Trophoblast cell (in vitro differentiated cells and primary cell): ENCODE measurements around the gene SAXO1.

Experiments
- DNase-seq, 2 donors: peaks; one replicate each; pipeline ENCODE4 v3.0.0-alpha.2; 2016
- H2AFZ ChIP-seq: 2 replicates; pipeline ENCODE4 v1.6.1; 2013; ENCODE audit warnings: low read length, moderate library complexity, mild to moderate bottlenecking; ENCODE audit not compliant: insufficient read depth, poor library complexity
- H2AK5ac ChIP-seq: 2 replicates; pipeline ENCODE4 v1.6.1; 2013; ENCODE audit warnings: mild to moderate bottlenecking, low read length
- H2BK120ac ChIP-seq: 2 replicates; pipeline ENCODE4 v1.6.1; 2013; ENCODE audit warnings: low read length, mild to moderate bottlenecking, moderate library complexity; ENCODE audit not compliant: insufficient read depth, poor library complexity
- H2BK12ac ChIP-seq: 2 replicates; pipeline ENCODE4 v1.6.1; 2013; ENCODE audit warnings: mild to moderate bottlenecking, low read length, moderate library complexity
- H2BK5ac ChIP-seq: 2 replicates; pipeline ENCODE4 v1.6.1; 2013; ENCODE audit warnings: low read length, low read depth, moderate library complexity, mild to moderate bottlenecking; ENCODE audit not compliant: poor library complexity
- H3K14ac ChIP-seq: 2 replicates; pipeline ENCODE4 v1.6.1; 2013; ENCODE audit warnings: mild to moderate bottlenecking, low read length
- H3K18ac ChIP-seq: 2 replicates; pipeline ENCODE4 v1.6.1; 2013; ENCODE audit warnings: mild to moderate bottlenecking, low read length
- H3K23ac ChIP-seq: 2 replicates; pipeline ENCODE4 v1.6.1; 2013; ENCODE audit warnings: low read length
- H3K27ac ChIP-seq: 2 replicates; pipeline ENCODE4 v1.5.1; 2013; ENCODE audit warnings: low read depth, mild to moderate bottlenecking, inconsistent platforms, low read length, moderate library complexity
- H3K27me3 ChIP-seq: 2 replicates; pipeline ENCODE4 v1.6.1; 2013; ENCODE audit warnings: inconsistent platforms, mild to moderate bottlenecking, low read length, moderate library complexity; ENCODE audit not compliant: insufficient read depth
- H3K36me3 ChIP-seq, 2 experiments: 1 replicate in 1 of 2; 2 replicates in 1 of 2; pipeline ENCODE4 v1.6.1; 2013; ENCODE audit warnings: low read length in 2 of 2, mild to moderate bottlenecking in 2 of 2, moderate library complexity in 1 of 2; ENCODE audit not compliant: insufficient read depth in 2 of 2, control insufficient read depth in 1 of 2
- H3K4ac ChIP-seq: 2 replicates; pipeline ENCODE4 v1.6.1; 2013; ENCODE audit warnings: low read depth, mild to moderate bottlenecking, low read length, moderate library complexity
- H3K4me1 ChIP-seq, 2 experiments: 1 replicate in 1 of 2; 2 replicates in 1 of 2; pipeline ENCODE4 v1.6.1; 2013; ENCODE audit warnings: low read length in 2 of 2, mild to moderate bottlenecking in 2 of 2, moderate library complexity in 1 of 2; ENCODE audit not compliant: insufficient read depth in 2 of 2, control insufficient read depth in 1 of 2
- H3K4me2 ChIP-seq: 2 replicates; pipeline ENCODE4 v1.6.1; 2013; ENCODE audit warnings: inconsistent platforms, mild to moderate bottlenecking, low read length, moderate library complexity
- H3K4me3 ChIP-seq: 2 replicates; pipeline ENCODE4 v1.5.1; 2013; ENCODE audit warnings: mild to moderate bottlenecking, low read depth, low read length, inconsistent platforms
- H3K79me1 ChIP-seq: one replicate; pipeline ENCODE4 v1.6.1; 2013; ENCODE audit warnings: low read length
- H3K79me2 ChIP-seq: 2 replicates; pipeline ENCODE4 v1.6.1; 2013; ENCODE audit warnings: low read length, mild to moderate bottlenecking; ENCODE audit not compliant: control insufficient read depth, insufficient read depth, poor library complexity
- H3K9ac ChIP-seq: 2 replicates; pipeline ENCODE4 v1.6.1; 2013; ENCODE audit warnings: mild to moderate bottlenecking, low read length
- H3K9me3 ChIP-seq: 2 replicates; pipeline ENCODE4 v1.6.1; 2013; ENCODE audit warnings: low read depth, mild to moderate bottlenecking, control low read depth, inconsistent platforms, low read length; ENCODE audit not compliant: insufficient read depth
- H4K12ac ChIP-seq: 2 replicates; pipeline ENCODE4 v1.6.1; 2013; ENCODE audit warnings: low read depth, mild to moderate bottlenecking, low read length, moderate library complexity
- H4K8ac ChIP-seq: 2 replicates; pipeline ENCODE4 v1.6.1; 2013; ENCODE audit warnings: low read depth, mild to moderate bottlenecking, low read length, moderate library complexity
- H4K91ac ChIP-seq: one replicate; pipeline ENCODE4 v1.6.1; 2013; ENCODE audit warnings: low read depth, mild to moderate bottlenecking, low read length, moderate library complexity
- WGBS: extraction: QIAGEN DNeasy Blood & Tissue Kit; methylation state at CpG from one replicate; pipeline ENCODE4 v1.1.7; 2013; ENCODE audit warnings: missing lambda C conversion rate; ENCODE audit not compliant: insufficient read length, insufficient coverage; ENCODE audit errors: extremely low coverage; 5-methylcytosine and 5-hydroxymethylcytosine counted together

SAXO1 gene

DNA sequence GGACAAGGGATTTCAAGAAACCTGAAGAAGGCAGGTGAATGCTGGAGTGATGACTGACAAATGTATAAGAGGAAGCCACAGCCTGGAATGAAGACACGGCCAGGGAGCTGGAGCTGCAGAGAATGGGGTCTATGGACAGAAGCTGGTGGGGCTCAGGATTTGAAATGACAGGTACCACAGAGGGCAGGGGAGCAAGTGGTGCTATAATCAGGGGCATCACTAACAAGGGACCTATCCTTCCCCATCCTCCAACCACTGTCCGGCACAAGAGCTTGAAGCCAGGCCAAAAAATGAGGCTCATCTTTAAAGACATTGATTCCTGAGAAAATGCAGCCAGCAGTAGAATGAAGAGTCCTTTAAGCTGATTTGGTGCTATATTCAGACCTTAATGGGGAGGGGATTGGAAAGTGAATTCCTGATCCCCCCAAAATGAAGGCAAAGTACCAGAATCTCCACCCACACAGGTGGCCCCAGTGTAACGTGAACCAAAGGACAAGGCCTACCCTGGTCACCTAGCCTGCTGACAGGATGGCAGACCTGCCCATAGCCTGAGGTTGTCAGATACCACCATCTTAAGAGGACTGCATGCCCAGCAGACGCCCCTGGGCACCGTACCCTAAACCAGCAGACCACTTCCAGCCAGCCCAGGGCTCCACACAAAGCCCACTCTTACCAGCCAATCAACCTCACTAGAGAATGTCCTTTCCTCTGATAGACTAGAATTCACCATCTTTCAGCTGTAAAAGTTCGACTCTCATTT, 109.2 kb downstream of the SAXO1 start:
- no peak overlapping the region for H4K8ac ChIP-seq
- H3K36me3 ChIP-seq, result no peaks in the 10 kb centered on the region
- H3K27me3 ChIP-seq, result no peaks in the 10 kb centered on the region
- no peak overlapping the region for H3K27ac ChIP-seq
- H2AFZ ChIP-seq, result no peak overlapping the region
- no peak overlapping the region for H3K4ac ChIP-seq
- no peak overlapping the region for H4K91ac ChIP-seq
- no peak overlapping the region for H2BK5ac ChIP-seq
- H4K12ac ChIP-seq, result no peak overlapping the region
- H2AK5ac ChIP-seq, result no peak overlapping the region
- H3K23ac ChIP-seq, result no peak overlapping the region
- no CpG with 5 or more reads among the region's 6 CpGs for WGBS
- no peaks in the 10 kb centered on the region for H3K79me2 ChIP-seq
- no peak overlapping the region for H3K4me3 ChIP-seq
- no peak overlapping the region for H3K9ac ChIP-seq
- no peak overlapping the region for H2BK12ac ChIP-seq
- DNase-seq, result no peak
- H3K4me1 ChIP-seq, result peaks cover 3 to 4% of the 10 kb centered on the region in 2 experiments
- H3K4me2 ChIP-seq, result no peak overlapping the region
- H3K18ac ChIP-seq, result no peak overlapping the region
- no peaks in the 10 kb centered on the region for H3K79me1 ChIP-seq
- H2BK120ac ChIP-seq, result no peak overlapping the region
- peaks cover 3% of the 10 kb centered on the region for H3K9me3 ChIP-seq
- no peak overlapping the region for H3K14ac ChIP-seq

DNA sequence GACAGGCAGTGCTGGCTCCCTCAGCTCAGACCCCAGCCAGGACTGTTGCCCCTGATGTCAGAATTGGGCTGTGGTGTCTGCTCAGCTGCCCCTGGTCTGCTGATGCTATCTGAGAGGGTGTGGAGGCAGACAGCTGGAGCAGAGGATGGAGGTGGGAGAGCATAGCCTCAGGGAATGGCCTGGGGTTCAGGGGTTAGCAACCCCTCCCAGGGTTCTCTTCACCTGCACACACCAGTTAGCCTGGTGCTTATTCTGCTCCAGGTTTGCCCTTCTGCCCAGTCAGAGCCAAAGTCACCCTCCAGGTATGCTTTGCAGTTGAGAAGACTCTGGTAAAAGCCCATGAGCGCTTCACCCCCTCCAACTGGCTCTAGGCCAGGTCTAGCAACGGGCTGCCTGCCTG, 109.8 kb downstream of the SAXO1 start:
- Histone ChIP-seq H2AK5ac (no peak overlapping the region), H3K23ac (no peak overlapping the region), H3K79me1 (no peaks in the 10 kb centered on the region), H3K18ac (no peak overlapping the region), H4K8ac (no peak overlapping the region), H3K4me1 (peaks cover 3 to 4% of the 10 kb centered on the region in 2 experiments), H2BK5ac (no peak overlapping the region), H3K4me2 (no peak overlapping the region), H4K91ac (no peak overlapping the region), H3K4me3 (no peak overlapping the region), H3K79me2 (no peaks in the 10 kb centered on the region), H3K9ac (no peak overlapping the region), H3K27ac (no peak overlapping the region), H3K14ac (no peak overlapping the region), H2BK12ac (no peak overlapping the region), H3K27me3 (no peaks in the 10 kb centered on the region), H3K9me3 (peaks cover under 1% of the 10 kb centered on the region), H3K36me3 (no peaks in the 10 kb centered on the region), H2AFZ (no peak overlapping the region), H3K4ac (no peak overlapping the region), H4K12ac (no peak overlapping the region), H2BK120ac (no peak overlapping the region)
- DNase-seq, result no peak
- no CpG with 5 or more reads among the region's 2 CpGs for WGBS

DNA sequence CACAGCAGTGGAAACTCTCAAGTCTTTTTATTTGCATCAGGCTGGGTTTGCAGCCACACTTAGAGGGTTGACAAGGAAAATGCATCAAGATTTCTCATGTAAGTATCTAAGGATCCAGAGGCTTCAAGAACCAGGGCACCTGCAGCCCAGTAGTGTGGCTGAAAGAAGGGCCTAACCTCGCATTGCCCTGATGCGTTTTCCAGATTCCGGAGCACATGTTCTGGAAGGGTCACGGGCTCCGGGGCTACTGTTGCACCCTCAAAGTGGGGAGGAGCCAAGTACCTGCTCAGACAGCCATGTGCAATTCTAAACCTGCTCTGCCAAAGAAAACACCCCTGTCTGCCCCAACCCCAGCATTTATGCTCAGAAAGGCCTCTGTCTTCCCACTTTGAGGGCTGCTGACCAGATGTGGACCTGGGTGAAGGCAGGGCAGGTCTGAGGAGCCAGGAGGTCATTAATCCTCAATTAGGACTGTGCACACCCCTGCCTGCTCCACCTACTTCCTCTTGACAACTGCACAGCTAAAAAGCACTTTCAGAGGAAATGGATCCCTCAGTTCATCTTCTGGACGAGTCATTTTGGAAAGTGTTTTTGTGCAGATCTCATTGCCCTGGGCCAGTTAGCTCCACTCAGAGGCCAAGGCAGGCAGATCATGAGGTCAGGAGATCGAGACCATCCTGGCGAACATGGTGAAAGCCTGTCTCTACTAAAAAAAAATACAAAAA, 110.7 kb downstream of the SAXO1 start:
- Histone ChIP-seq H3K9ac (no peak overlapping the region), H3K4ac (no peak overlapping the region), H3K4me1 (peaks cover 3 to 4% of the 10 kb centered on the region in 2 experiments), H3K36me3 (no peaks in the 10 kb centered on the region), H2AK5ac (no peak overlapping the region), H4K12ac (no peak overlapping the region), H4K91ac (no peak overlapping the region), H3K4me3 (no peak overlapping the region), H2BK5ac (no peak overlapping the region), H3K4me2 (no peak overlapping the region), H3K14ac (no peak overlapping the region), H2AFZ (no peak overlapping the region), H3K23ac (no peak overlapping the region), H3K9me3 (no peaks in the 10 kb centered on the region), H3K27ac (no peak overlapping the region), H3K18ac (no peak overlapping the region), H4K8ac (no peak overlapping the region), H3K27me3 (no peaks in the 10 kb centered on the region), H2BK120ac (no peak overlapping the region), H3K79me1 (no peaks in the 10 kb centered on the region), H2BK12ac (no peak overlapping the region), H3K79me2 (no peaks in the 10 kb centered on the region)
- no CpG with 5 or more reads among the region's 8 CpGs for WGBS
- no peak for DNase-seq

DNA sequence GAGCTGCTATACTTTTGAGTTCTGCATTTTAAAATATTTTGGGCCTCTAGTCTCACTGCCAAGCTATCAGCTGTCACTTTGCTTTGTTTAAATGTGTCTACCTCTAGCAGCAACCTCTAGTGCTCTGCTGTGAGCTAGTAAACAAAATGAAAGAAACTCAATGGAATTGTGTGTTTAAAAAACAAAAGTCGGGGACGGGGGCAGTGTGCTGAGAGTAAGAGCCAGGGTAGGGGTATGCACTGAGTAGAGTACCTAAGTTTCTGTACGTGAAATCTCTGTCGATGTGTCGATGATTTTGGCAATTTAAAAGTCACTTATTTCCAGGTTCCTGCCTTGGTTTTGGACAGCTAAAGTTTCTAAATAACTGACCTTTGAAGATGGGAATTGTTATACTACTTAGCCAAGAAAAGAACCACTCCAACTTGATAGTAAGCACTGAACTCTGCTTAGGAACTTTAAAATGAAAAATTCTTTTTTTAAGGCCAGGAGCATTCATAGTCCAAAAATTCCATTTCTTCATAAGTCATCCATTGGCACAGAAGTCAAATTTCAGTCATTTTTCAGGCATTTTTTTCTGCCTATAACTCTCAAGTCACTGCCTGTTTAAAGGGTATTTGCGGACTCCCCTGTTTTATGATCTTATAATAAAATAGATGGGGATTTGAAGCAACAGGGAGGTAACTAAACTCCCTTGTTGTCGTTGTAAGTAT, 111.5 kb downstream of the SAXO1 start:
- H4K91ac ChIP-seq, result no peak overlapping the region
- no peaks in the 10 kb centered on the region for H3K79me1 ChIP-seq
- no peak overlapping the region for H2BK120ac ChIP-seq
- no peak overlapping the region for H3K14ac ChIP-seq
- no peak overlapping the region for H2BK5ac ChIP-seq
- H2AFZ ChIP-seq, result no peak overlapping the region
- H3K27me3 ChIP-seq, result no peaks in the 10 kb centered on the region
- H3K79me2 ChIP-seq, result no peaks in the 10 kb centered on the region
- H3K27ac ChIP-seq, result no peak overlapping the region
- no peak overlapping the region for H4K12ac ChIP-seq
- no peak overlapping the region for H3K4ac ChIP-seq
- H3K4me3 ChIP-seq, result no peak overlapping the region
- no peak overlapping the region for H2AK5ac ChIP-seq
- WGBS, result no CpG with 5 or more reads among the region's 7 CpGs
- no peak overlapping the region for H4K8ac ChIP-seq
- no peak overlapping the region for H3K23ac ChIP-seq
- H2BK12ac ChIP-seq, result no peak overlapping the region
- no peak for DNase-seq
- no peaks in the 10 kb centered on the region for H3K36me3 ChIP-seq
- no peak overlapping the region for H3K18ac ChIP-seq
- no peak overlapping the region for H3K9ac ChIP-seq
- no peak overlapping the region for H3K4me2 ChIP-seq
- peaks cover 3 to 4% of the 10 kb centered on the region in 2 experiments for H3K4me1 ChIP-seq
- no peaks in the 10 kb centered on the region for H3K9me3 ChIP-seq
